HL-60/S4 treated with retinoic acid at 250 ng/mL for 4 days and 3 days (cell line): ENCODE results near the gene BMP4.

ENCODE experiments used
- in situ Hi-C: fragments of 300-500 bp; cut with MboI; formaldehyde crosslinking; loops from 2 replicates; pipeline ENCODE4 v1.7.0; 2022; ENCODE audit warnings: low sequenced_read_pairs

The BMP4 gene

GRCh38 chr14:53967606-53968005 lies 11.0 kb upstream of the BMP4 start:
- in situ Hi-C loops, result no loop called here

GRCh38 chr14:53964249-53964648 lies 7.6 kb upstream of the BMP4 start:
- in situ Hi-C loops, result no loop called here

DNA sequence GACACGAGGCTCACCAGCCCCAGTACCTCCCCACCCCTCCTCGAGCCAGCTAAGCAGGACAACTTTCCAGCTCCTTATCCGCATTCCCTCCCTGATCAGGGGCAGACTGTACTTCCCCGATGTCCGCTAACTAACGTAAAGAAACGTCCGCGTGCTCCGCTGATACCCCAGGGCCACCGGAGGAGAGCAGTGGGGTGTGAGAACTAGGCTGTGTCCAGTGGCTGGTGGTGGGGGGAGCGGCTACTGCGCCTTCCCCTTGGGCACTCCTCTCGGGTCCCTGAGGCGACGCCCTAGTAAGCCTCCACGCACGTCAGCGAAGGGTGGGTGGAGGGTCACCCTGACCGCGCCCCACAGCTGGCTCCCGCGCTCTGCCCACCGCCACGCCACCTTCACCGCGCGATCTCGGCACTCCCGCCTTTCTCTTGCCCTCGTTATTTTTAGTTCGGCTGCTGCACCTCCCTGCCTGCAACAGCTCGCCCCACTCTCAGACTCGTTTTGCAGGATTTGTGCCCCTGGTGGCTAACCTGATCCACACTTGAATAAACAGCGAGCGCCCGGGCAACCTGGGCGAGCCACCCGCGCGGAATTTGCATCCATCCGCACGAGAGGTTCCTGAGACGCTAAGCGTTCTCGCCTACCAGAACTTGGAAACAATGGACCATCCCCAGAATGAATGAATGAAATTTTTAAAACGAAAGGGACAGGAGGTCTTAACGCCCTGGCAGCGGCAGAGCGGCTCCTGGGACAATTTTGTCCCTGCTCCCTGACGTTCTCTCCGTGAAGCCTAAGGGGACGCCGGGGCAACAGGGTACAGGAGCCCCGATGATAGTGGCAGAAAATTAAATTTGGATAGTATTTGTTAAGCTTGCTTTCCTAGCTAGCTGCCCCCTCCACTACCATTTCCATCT lies 6.9 kb upstream of the BMP4 start:
- in situ Hi-C loops, result no loop called here

DNA sequence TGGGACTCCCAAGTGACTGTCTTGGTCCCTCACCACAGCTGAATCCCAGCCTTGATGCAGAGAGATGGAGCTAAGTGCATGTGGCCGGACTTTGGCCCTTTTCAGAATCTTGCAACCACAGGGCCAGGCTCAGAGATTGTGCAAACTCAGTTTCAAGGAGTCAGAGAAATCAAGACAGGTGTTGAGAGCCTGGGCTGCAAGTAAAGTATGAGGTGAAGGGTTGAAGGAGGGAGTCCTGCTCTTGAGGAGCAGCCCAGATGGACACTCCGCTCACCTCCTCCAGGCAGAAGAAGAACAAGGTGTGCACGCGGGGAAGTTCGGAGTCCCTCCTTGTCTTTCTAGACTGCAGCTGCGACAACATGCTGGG lies 6.3 kb upstream of the BMP4 start:
- in situ Hi-C loops, result no loop called here

- in situ Hi-C loops, result no loop called here
These were observed 2.0 kb upstream of the BMP4 start for GRCh38 chr14:53958628-53959027.

DNA sequence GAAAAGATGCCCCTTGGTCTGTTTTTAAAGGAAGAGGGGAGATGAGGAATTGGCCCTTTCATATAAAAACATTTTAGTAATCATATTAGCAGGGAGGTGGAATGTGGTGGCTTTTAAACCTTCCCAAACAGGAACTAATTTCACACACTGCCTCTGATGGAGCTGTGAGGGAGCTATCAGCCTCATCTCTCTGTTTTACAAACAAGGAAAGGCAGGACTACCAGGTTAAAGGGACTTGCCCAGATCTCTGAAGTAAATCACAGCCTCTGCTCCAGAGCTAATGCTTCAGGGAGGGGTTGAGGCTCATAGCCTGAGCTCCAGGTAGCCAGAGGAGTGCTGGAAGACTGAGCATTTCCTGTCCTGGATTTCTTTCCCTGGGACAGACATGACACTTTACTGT lies 1.1 kb upstream of the BMP4 start:
- in situ Hi-C loops, result no loop called here

DNA sequence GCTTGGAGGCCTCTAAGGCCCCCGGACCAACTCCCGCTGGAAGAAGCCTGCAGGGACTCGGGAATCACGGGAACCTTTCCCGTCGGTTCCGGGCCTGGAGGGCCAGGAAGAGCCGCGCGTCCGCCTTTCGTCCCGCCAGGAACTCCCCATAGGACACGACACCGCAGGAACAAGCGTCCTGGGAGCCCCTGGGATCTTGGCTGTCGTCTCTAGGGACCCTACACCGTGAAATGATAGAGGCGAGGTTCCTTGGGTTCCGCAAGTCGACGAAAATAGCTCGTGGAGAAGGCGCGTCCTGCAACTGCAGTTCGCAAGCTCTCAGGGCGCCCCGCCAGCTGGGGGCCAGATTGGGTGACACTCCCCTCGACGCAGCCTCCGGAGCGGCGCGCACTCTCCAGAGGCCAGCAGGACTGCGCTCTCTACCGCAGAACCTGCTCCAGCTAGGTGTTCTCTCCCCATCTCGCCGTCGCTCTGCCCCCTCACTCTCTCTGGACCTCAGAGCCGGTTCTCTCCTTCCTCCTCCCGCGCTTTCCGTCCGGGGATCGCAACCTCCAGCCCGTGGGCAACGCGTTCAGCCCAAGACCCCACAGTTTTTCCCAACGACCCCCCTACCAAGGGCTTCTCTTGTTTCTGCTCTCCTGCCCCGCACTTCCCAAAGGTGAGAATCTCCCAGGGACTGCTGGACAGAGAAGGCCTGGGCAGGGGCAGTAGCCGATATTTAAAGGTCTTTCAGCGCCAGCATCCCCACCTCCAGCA lies 776 bp downstream of the BMP4 start:
- in situ Hi-C loops, result no loop called here

GRCh38 chr14:53955229-53955556 lies 1.4 kb downstream of the BMP4 start:
- in situ Hi-C loops, result no loop called here

GRCh38 chr14:53954551-53955228 lies 1.9 kb downstream of the BMP4 start:
- in situ Hi-C loops, result no loop called here

GRCh38 chr14:53953828-53954550 lies 2.6 kb downstream of the BMP4 start:
- in situ Hi-C loops, result no loop called here

DNA sequence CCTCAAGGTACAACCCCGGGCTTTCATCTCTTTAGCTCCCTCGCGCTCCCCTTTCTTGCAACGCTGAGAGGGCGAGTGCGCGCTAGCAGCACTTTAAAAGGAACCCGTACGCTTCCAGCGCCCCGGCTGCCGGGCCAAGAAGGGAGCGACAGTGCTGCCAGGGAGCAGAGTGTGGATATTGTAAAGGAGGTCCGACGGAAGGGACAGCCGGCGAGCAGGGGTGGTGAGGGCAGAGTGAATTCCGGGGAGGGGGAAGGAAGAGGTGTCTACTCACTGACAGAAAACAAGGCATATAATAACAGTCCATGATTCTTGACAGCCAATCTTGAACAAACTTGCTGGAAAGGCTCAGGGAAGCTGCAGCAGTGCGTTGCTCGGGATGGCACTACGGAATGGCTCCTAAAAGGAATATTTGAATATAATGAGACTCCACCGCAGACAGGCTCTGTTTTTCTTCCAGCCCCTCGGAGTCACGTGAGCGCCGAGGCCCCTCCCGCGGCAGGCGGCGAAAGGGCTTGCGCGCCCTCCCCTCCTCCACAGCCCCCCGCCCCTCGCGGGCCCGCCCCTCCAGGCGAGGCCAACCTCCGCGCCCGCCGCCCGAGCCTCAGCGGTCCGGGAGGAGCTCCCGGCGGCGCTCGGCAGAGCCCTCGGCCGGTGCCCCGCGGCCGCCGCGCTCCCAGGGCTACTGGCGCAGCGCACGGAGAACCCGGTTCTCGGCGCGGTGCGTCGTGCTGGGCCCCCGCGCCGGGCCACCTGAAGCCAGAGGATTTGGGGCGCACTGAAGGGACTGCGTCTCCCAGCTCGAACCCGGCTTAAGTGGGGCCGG lies 3.4 kb downstream of the BMP4 start:
- in situ Hi-C loops, result no loop called here

GRCh38 chr14:53952533-53952932 lies 4.1 kb downstream of the BMP4 start:
- in situ Hi-C loops, result no loop called here

DNA sequence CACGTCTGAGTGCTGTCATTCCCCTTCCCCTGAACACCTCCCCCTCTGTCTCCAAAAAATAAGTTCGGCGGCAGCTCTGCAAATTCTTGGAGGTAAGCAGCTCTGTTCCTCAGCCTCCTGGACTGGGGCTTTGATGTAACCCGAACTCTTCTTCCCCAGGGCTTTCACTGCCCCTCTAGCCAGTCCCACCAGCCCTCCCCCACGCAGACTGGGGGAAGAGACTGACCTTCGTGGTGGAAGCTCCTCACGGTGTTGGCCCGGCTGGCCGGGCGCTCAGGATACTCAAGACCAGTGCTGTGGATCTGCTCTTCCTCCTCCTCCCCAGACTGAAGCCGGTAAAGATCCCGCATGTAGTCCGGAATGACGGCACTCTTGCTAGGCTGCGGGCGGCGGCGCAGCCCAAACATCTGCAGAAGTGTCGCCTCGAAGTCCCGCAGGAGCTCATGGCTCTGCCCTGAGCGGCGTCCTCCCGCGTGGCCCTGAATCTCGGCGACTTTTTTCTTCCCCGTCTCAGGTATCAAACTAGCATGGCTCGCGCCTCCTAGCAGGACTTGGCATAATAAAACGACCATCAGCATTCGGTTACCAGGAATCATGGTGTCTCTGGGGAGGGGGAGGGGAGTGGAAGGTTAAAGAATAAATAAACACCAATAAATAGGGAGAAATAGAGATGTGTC lies 4.9 kb downstream of the BMP4 start:
- in situ Hi-C loops, result no loop called here

DNA sequence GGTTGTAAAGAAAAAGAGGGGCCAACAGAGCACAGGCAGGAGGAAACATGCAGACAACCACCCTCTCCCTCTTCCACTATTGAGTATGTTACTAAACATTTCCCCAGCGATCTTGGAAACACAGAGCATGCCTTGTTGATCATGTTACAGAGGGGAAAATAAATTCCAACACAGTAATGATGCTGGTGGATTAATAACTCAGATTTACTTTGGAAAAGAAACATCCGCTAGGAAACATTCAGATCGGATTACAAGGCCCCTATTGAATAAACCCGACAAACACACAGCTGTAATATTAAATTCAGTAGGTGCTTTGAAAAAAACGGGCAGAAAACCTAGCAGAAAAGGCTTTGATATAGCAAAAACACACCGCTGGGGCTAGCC lies 5.4 kb downstream of the BMP4 start:
- in situ Hi-C loops, result no loop called here

DNA sequence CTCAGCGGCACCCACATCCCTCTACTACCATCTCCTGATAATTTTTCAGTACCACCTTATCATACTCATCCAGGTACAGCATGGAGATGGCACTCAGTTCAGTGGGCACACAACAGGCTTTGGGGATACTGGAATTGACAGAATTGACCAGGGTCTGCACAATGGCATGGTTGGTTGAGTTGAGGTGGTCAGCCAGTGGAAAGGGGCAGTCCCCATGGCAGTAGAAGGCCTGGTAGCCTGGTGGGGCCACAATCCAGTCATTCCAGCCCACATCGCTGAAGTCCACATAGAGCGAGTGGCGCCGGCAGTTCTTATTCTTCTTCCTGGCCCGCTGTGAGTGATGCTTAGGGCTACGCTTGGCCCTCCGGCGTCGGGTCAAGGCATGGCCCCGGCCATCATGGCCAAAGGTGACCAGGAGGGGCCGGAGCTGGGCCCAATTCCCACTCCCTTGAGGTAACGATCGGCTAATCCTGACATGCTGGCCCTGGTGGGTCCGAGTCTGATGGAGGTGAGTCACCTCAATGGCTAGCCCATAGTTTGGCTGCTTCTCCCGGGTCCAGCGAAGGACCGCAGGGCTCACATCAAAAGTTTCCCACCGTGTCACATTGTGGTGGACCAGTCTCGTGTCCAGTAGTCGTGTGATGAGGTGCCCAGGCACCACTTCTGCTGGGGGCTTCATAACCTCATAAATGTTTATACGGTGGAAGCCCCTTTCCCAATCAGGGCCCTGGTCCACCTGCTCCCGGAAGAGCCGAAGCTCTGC lies 6.4 kb downstream of the BMP4 start:
- in situ Hi-C loops, result no loop called here

DNA sequence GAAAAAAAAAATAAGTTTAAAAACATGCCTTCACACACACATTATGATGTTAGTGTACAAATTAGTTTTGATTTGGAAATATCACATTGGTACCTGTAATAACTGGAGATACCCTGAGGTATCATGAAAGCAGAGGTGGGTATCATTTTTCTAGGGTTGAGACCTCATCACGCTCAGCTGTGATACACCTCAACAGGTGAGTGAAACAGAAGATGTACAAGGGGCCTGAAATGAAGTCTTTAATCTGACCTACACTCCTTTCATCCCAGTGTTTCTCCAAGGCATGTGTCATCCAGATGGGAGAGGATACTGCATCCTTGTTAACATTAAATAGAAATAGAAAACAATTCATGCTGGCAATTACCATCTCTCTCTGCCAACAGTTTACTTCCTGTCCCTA lies 7.4 kb downstream of the BMP4 start:
- in situ Hi-C loops, result no loop called here

DNA sequence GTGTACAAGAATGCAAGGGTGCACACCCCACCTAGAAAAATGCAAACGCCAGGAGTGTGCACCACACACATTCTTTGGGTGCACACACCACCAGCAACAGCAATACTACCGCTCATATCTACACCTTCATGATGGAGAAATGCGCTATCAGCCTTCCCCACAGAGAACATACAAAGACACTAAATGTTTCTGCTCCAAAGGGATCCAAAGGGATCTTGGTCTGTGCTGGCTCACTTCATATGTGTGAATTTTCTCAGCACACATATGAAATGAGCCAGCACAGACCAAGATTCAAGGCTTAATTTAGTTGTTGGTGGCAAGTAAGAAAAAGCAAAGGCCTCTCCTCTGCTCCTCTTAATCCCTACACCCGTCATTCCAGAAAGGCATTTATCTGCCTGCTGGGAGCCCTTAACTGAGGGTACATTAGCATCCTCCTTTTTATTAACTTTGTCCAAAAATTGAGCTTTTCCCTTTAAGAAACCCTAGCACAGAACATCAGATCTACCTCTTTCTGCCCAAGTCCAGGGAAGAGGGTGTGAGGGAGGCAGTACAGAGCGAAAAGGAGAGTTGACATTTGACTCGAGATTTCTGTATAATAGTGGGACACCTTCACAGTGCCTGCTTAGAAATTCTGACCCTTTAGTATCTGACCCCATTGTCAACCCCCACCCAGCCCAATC lies 8.3 kb downstream of the BMP4 start:
- in situ Hi-C loops, result no loop called here

- in situ Hi-C loops, result no loop called here
These were observed 9.0 kb downstream of the BMP4 start for GRCh38 chr14:53947452-53948204.
